ENCODE results near the gene WDFY4.

The WDFY4 gene

DNA sequence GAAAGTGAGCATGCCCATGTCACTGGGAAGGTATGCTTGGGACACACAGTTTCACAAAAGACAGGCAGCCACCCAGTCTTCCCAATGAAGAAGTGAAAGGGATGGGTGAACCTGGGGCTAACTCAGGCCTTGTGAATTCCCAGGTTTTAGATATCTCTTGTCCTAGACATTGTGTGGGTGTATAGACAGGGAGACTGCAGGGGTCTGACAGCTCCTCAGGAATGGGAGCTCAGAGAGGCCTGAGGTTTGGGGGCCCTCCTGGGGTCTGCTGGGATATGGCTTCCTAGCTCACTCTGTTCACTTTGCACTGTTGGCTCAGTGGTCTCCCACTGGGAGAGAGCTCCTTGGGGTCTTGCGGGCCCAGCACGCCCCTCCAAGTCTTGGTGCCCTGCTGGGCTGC lies 47.0 kb downstream of the WDFY4 start:
- intact Hi-C loops (cut with DNase I): no loop called here

DNA sequence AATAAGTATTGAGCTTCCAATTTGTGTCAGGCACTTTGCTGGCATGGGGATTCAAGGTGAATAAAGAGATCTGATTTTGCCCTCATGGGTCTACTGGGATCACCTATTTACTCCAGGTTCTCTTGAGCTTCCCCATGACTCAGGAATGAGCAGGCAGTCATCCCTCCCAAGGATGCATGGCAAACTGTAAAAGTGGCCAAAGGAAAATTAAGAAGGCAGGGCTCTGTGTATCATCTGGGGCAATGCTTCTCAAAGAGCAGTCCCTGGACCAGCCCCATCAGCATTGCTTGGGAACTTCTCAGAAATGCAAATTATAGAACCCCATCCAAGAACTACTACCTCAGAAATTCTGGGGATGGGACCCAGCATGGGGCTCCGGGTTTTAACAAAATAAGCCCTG lies 48.7 kb downstream of the WDFY4 start:
- DNase-seq: no peak
- intact Hi-C loops (cut with DNase I): no loop called here

More for the DNA sequence above, 47.0 kb downstream of the WDFY4 start:
- DNase-seq: no peak

DNA sequence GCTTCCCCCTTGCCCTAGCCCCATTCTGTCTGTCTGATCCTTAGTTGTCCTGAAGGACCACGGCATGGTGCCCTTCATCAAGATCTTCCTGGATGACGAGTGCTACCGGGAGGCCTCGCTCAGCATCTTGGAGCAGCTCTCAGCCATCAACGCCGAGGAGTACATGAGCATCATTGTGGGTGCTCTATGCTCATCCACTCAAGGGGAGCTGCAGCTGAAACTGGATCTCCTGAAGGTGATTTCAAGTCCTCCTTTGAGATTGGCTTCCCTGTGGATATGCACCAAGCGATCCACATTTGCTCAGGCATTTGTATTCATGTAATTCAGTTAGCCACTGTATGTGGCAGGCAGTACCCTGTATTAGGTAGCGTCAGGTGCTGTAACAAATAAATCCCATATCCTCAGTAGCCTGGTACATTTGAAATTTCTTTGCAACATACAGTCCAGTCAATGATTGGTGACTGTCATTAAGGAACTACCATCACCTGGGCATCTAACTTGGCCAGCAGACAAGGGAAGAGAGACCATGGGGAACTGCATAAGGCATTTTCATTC lies 51.2 kb downstream of the WDFY4 start:
- intact Hi-C loops (cut with DNase I): no loop called here
- DNase-seq: no peak

DNA sequence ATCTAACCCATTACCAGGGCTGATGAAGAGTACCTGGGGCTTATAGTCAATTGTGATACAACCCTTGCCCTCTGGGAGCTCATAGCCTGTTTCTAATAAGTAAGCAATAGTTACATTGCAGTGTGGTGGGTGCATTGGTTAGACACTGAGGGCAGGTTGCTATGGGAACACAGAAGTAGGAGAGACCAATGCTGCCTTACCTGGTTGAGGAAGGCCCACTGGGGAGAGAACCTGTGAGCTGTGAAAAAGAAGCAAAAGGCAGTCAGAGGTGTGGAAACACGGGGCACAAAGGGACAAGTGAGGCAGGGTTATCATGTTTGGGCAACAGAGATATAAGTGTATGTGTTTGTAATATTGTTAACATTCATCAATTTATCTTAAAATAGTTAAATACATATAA lies 51.9 kb downstream of the WDFY4 start:
- no peak for DNase-seq
- intact Hi-C loops (cut with DNase I): no loop called here

DNA sequence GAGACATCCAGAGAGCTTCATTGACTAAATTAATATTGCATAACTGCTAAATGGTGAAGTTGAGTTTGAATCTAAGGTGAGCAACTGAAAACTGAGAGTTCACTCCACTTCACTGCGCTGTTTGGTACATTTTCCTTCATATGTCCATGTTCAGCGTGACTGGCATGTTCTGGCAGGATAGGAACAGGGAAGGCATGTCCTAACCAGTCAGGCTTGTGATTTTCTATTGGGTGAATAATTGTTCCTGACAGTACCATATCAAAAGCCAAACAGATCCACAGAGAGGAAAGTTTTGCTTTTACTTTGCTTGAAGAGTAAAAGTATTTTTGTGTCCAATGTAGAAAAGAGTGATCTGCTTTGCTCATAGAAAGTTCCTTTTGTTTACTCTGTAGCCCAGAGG lies 53.2 kb downstream of the WDFY4 start:
- DNase-seq: peak in 1 of 42 donors; percentile 14
- intact Hi-C loops (cut with DNase I): no loop called here

DNA sequence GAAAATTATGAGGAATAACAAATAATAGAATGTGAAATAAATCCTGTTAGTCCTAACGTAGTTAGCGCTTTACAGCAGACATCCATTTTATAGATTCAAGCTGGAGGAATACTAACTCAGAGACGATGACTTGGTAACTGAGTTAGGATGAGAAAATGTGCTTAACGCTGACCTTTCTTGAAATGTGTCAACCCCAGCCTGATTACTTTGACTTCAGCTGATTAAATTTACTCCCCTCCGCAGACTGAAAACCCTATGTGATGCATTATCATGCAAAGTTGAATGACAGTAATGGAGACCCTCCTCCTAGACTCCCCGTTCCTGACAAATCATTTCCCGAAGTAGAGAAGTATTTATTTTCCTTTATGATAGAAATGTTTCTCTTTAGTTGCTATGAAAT lies 54.5 kb downstream of the WDFY4 start:
- intact Hi-C loops (cut with DNase I): no loop called here
- no peak for DNase-seq

DNA sequence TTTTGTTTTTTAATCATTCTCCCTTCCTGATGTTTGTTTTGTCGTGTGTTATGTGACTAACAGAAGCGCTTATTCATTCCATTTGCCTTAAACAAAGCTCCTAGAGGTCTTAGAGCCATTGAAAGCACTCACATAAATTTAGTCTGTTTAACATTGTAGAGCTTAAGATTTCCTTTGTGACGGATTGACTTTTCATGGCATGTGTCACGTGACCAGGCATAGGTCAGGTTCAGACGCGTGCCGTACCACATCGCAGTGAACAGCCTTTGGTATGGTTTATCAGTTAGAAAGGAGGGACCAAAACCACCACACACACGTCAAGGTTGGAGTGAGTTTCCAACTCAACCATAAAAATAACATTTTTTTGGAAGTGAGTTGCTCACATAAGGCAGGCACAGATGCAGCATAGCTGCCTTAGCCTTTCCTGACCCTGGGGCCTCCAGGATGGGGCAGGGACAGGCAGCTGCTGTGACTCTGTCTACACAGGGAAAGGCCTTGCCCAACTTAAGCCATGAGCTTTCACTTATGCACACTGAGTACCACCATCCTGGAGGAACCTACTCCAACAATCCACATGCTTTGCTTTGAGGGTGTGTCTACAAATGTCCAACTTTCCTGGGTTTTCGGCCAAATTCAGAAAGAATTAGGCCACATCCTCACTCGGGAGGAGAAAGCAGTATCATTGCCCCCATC lies 55.5 kb downstream of the WDFY4 start:
- intact Hi-C loops (cut with DNase I): no loop called here
- peak in 1 of 42 donors; percentile 12 for DNase-seq

DNA sequence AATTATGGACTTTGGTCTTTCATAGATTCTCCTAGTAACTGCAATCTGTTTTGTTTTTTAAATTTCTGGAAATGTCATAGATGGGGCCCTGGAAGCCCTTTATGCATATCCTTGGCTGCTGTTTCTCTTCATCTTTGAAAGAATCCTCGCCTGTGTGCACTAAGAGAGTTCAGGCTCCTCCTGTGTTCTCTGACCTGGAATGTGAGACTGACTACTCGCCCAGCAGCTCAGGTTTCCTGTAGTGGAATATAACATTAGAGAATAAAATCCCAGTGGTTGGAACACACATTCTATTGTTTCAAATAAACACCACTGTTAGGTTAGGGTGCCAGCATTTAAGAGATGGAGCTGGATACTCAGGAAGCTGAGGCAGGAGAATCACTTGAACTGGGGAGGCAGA lies 56.3 kb downstream of the WDFY4 start:
- intact Hi-C loops (cut with DNase I): no loop called here
- peak in 1 of 42 donors; percentile 31 for DNase-seq

DNA sequence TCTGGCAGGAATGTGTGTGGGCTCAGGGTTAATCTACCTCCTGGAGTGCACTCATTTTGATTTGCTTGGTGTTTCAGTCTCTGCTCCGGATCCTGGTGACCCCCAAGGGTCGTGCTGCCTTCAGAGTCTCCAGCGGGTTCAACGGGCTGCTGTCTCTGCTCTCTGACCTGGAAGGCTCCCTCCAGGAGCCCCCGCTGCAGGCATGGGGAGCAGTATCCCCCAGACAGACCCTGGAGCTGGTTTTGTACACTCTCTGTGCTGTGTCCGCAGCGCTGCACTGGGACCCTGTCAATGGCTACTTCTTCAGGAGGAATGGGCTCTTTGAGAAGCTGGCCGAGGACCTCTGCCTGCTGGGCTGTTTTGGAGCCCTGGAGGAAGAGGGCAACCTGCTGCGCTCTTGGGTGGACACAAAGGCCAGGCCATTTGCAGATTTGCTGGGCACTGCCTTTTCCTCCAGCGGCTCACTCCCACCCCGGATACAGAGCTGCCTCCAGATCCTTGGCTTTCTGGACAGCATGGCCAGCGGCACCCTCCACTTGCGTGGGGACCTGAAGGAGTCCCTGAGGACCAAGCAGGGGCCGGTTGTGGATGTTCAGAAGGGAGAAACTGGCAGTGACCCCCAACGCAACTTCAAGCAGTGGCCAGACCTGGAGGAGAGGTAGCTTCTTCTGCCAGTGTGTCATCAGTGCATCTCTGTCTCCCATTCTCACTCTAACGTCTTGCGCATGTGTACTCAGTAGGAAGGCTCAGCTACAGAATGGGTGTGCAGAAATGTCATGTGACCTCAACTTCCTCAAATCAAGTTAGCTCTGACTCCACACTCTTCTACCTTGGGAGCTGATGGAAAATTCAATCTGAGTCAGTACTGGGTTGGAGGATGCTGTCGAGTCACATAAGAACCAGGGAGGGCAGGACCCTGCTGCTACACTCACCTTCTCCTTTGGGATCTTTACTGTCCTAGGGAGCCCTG lies 58.5 kb downstream of the WDFY4 start:
- intact Hi-C loops (cut with DNase I): no loop called here

DNA sequence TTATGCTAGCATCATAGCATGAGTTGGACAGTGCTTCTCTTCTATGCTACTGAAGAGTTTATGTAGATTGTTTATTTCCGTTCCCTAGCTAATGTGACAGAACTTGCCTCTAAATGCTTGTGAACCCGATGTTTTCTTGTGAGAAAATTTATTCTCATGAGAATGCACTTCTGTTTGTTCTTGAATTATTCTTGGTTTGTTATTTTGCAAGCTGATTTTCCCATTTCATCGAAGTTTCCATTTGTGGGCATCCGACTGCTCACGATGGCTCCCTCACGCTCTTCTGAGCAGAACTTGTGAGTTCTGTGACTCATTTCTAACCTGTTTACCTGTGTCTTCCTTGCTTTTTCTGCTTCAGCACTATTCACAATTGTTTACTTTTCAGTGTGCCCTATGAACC lies 59.9 kb downstream of the WDFY4 start:
- peak in 1 of 42 donors; percentile 13 for DNase-seq
- intact Hi-C loops (cut with DNase I): no loop called here

More for the DNA sequence above, 58.5 kb downstream of the WDFY4 start:
- peak in 3 of 42 donors; percentile 8 to 43 (median 36) for DNase-seq

DNA sequence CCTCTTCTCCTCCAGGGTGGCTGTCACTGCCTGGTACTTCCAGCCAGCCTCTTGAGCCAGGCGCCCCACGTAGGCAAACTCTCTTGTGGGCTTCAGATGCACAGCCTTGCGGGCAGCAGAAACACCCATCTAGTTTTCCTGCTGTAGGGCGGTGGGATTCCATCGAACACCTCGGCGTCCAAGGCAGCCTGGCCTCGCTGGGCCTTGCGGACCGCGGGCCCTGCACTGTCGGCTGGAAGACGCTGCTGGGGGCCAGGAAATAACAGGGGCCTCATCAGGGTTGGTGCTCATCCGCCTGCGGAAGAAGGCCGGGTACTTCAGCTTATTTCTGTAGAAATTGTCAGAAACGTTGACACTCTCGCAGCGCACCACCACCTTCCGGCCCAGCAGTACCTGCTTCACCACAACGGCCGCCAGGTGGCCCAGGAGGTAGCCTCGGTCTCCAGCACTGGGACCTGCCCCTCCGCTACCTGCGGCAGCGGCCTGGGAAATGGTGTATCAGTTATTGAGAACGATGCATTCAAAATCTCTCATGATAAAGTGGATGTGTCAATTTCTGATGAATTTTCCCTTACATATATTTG lies 61.1 kb downstream of the WDFY4 start:
- DNase-seq: peak in 2 of 42 donors; percentile 34 to 38
- intact Hi-C loops (cut with DNase I): no loop called here

DNA sequence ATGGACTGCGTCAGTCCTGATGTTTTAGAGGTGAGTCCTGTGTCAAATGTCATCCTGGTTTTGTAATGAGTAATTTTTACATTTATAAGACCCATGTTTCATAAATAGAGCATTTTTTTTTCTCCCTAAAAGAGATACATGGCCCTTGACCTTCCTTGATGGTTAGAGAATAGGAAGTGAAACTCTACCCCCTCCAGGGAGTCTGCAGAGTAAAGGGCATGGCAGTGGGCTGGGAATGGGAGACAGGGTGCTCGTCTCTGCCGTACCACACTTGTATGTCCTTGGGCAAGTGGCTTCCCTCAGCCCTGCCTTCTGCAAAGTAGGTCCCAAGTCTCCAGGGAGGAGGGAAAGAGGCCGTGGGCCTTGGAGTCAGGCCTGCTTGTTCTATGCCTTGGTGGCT lies 63.9 kb downstream of the WDFY4 start:
- intact Hi-C loops (cut with DNase I): no loop called here
- peak in 2 of 42 donors; percentile 34 to 35 for DNase-seq

DNA sequence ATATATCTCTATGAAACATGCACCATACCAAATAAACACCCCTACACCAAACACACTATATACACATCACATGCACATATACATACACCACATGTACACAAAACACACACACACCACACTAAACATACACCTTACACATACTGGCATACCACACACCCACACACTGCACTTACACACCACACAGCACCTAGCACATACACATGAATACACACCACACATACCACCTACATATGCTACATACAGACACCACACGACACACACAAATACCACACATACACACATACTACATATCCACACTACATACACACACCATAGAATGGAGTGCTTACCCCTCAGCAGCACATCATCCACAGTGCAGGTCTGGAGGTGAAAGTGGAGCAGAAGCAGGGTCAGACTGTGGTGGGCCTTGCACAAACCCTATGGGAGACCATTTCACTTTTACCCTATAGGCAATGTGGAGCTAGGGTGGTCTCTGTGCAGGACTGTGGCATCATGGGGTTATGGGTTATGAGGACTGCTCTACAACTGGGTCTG lies 64.6 kb downstream of the WDFY4 start:
- intact Hi-C loops (cut with DNase I): no loop called here
- DNase-seq: peak in 2 of 42 donors; percentile 2 to 17

DNA sequence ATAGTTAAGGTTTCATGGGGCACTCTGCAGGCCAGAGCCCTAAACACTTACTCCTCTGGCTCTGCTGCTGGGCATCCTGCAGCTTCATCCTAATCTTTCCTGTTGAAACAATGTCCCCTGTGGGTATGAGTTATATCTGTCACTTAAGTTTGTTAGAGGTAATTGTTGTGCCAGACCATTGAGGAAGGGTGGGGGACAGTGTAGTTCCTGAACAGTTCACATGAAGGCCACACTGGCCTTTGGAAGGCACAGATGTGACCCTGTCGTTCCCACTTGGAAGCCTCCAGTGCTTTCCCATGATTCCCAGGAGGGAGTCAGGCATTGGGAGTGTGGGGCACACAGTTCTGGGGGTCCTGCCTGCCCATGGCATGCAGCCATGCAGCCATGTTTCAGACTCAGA lies 65.3 kb downstream of the WDFY4 start:
- intact Hi-C loops (cut with DNase I): no loop called here
- DNase-seq: peak in 1 of 42 donors; percentile 4

DNA sequence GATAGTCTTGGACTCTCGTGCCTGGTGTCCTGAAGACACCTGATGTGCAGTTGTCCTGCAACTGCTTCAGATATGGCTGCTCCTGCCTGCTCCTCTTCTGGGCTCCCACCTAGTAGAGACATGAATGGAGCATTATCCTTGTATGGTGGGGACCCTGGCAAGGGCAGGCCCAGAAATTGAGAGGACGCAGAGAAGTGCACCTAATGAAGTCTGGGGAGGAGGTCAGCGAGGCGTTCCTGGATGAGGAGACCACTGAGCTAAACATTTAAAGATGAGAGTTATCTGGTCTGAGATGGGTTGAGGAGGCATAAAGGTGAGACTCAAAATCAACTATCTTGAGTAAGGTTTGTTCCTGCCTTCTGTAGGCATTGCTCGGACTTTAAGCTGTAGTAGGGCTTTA lies 66.3 kb downstream of the WDFY4 start:
- DNase-seq: peak in 1 of 42 donors; percentile 27
- intact Hi-C loops (cut with DNase I): no loop called here

DNA sequence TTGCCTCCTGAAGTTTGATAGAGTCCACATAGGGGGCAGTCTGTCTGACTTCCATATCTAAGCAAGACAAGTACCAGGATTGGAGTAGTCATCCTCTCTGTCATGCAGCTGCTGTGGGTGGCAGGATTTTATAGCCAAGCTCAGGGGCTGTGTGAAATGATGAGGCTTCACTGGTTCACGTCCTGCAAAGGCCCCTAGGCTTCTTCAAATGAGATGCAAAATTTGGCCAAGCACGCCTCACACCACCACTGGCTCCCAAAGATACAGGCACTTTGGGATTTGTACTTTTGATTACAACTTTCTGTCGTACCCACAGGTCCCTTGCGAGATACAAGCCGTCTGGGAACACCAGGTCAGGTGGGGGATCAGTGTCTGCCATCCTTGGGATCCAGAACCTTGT lies 67.1 kb downstream of the WDFY4 start:
- intact Hi-C loops (cut with DNase I): no loop called here
- peak in 1 of 42 donors; percentile 9 for DNase-seq

DNA sequence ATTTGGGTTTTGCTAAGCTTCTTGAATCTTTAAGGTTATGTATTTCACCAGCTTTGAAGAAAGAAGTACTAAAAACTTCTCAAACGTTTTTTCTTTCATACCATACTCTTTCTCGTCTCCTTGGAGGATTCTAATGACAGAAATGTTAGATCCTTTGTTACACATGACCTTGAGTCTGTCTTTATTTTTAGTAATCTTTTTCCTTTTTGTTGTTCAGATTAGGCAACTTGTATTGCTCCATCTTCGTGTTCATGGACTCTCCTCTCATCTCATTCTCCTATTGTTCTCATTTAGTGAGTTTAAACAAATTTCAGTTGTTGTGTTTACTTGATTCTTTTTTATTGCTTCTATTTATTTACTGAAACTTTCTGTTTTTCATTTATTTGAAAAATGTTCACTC lies 73.7 kb downstream of the WDFY4 start:
- DNase-seq: no peak
- intact Hi-C loops (cut with DNase I): no loop called here

DNA sequence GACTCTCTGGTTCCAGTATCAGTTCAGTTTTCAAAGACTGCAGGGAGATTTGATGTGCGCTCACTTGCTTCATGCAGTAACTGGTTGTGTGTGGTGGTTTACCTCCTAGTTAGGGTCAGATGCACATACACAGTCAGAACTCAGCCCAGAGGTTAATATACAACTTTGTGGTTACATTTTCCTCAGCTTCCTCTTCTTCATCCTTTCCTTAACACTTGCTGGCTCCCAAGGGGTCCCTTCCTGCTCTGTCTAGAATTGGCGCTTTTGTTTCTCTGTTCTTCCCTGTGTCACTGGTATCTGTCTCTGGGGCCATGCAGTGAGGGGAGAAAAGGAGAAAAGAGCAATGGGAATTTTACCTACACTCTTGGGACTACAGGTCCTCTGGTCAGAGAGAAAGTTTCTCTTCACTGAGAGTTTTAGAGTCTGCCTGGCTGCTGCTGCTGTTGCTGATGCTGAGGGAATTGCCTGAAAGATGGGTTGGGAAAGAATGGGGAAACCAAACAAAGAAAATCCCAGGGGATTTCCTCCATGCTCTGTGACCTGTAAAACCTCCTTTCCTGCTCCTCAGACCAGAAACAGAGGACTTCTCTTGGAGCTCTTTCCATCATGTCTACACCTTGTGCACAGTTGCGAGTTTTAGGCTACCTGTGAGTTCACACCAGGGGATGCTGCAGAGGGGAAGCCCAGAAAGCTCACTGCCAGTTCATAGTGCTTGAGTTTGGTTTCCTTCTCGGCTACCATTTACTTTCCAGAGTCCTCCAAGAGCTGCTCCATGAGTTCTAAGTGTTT lies 74.6 kb downstream of the WDFY4 start:
- DNase-seq: no peak
- intact Hi-C loops (cut with DNase I): no loop called here

DNA sequence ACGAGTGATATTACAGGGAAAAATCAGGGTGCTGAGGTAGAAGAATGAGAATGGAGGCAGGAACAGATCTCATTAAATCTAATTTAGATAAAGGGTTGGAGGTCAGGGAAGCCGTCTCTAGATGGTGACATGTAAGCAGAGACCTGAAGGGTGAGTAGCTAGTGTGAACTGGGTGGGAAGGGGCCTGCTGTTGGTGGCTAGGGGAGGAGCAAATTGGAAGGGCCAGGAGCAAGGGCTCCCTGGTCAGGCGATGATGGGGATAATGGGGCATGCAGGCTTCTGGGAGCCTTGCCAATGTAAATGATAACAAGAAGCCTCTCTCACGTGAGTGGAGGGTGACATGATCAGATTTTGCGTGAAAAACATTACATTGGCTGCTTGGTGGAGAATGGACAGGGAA lies 76.3 kb downstream of the WDFY4 start:
- no peak for DNase-seq
- intact Hi-C loops (cut with DNase I): no loop called here
